Muscle of leg (tissue), 11 donors: ENCODE results near the gene IZUMO1. TPM values are rescaled to one million over a fixed set of nuclear protein-coding genes. Genes with fewer than 3 reads are reported as not detected.
"Not testable (repeated sequence)": the region's sequence is repeated elsewhere in the genome, so short reads cannot be mapped to it uniquely, and the experiment has no call there.

Experiments
- DNase-seq: peaks from one replicate; pipeline ENCODE4 v3.0.0; 2013
- H3K27ac ChIP-seq: one replicate; pipeline ENCODE4 v1.5.1; 2013; ENCODE audit warnings: mild to moderate bottlenecking, low read length, control low read depth
- H3K27me3 ChIP-seq: one replicate; pipeline ENCODE4 v1.6.1; 2013; ENCODE audit warnings: low read length; ENCODE audit not compliant: control insufficient read depth, insufficient read depth
- H3K36me3 ChIP-seq: one replicate; pipeline ENCODE4 v1.6.1; 2013; ENCODE audit warnings: low read length; ENCODE audit not compliant: control insufficient read depth, insufficient read depth
- H3K4me1 ChIP-seq: one replicate; pipeline ENCODE4 v1.6.1; 2013; ENCODE audit warnings: low read length; ENCODE audit not compliant: control insufficient read depth, insufficient read depth
- H3K4me3 ChIP-seq: one replicate; pipeline ENCODE4 v1.5.1; 2013; ENCODE audit warnings: low read length, control low read depth
- H3K9me3 ChIP-seq: replicated peaks from 2 replicates; pipeline ENCODE4 v1.6.1; 2013; ENCODE audit warnings: low read depth, low read length; ENCODE audit not compliant: control insufficient read depth
- WGBS: methylation state at CpG from one replicate; pipeline ENCODE4 v1.1.5; 2013; ENCODE audit warnings: missing lambda C conversion rate; ENCODE audit not compliant: insufficient coverage; 5-methylcytosine and 5-hydroxymethylcytosine counted together
- polyA plus RNA-seq, 8 donors: library from polyadenylated mRNA; unstranded; fragments of 120-200 nt; gene quantifications; one replicate each; pipeline versions ENCODE4 v1.2.1 to v1.2.3, GENCODE V29; 2013; ENCODE audit warnings: inconsistent platforms in 1 of 8, low replicate concordance in 1 of 8; ENCODE audit not compliant: insufficient read length in 8 of 8, insufficient read depth in 1 of 8
- total RNA-seq: library from RNA; stranded (reverse); fragments of 120-200 nt; gene quantifications from one replicate; pipeline ENCODE4 v1.2.4, GENCODE V29; 2013

IZUMO1 gene
- total and polyA plus RNA-seq, 9 donors: 0.04 to 1.1 (median 0.76) TPM

DNA sequence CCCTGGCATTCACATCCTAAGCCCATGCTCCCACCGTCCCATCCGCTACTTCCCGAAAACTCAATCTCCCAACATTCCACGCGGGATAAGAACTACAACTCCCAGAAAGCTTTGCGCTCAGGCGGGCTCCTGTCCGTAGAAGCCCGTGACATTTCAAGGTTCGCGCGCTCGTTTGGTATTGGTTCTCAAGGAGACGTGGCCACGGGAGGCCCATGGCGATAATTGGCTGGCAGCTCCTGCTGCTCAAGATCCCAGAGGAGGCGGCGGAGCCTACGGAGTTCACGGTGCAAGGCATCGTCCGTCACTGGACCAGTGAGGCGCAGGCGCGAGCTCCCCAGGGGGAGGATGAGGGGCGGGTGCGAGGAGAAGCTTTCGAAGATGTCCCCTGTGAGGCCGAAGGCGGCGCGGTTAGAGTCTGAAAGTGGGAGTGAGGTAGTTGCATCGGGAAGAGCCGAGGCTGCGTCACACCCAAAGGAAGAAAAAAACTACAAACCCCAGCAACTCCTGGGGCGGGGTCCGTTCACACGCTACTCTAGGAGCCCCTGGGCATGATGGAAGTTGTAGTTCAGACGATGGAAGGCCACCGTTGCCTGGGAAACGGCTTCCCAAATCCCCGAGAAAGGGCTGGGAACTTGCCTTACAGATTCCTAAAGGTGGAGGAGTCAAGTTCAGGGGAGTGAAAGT lies 26.0 kb downstream of the IZUMO1 start:
- Histone ChIP-seq H3K4me1 (peaks cover 62% of the 10 kb centered on the region), H3K36me3 (peaks cover 23% of the 10 kb centered on the region), H3K4me3 (peak overlapping the region; percentile 63), H3K27ac (peak overlapping the region; percentile 98), H3K27me3 (no peaks in the 10 kb centered on the region), H3K9me3 (no peaks in the 10 kb centered on the region)
- peak; percentile 100 for DNase-seq
- 1% methylated on average over 31 of the region's 42 CpGs for WGBS

DNA sequence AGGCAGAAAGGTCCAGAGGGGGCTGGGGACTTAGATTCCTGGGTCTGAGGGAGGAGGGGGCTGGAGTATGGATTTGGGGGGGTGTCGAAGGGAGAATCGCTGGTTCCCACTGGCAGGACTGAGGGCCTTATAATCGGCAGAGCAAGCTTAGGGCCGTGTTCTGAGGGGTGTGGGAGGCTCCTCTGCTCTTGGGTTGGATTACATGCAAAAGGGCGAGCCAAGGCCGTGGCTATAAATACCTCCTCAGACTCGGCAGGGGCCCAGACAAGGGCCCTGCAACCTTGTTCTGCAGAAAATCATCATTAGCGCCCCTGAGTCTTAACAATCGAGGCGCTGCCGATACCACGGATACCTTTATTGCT lies 26.5 kb downstream of the IZUMO1 start:
- Histone ChIP-seq H3K36me3 (peaks cover 26% of the 10 kb centered on the region), H3K9me3 (no peaks in the 10 kb centered on the region), H3K4me1 (peaks cover 63% of the 10 kb centered on the region), H3K27me3 (no peaks in the 10 kb centered on the region), H3K27ac (peak overlapping the region; percentile 98), H3K4me3 (peak overlapping the region; percentile 63)
- no peak for DNase-seq
- WGBS: 14% methylated on average over 12 of the region's 12 CpGs

DNA sequence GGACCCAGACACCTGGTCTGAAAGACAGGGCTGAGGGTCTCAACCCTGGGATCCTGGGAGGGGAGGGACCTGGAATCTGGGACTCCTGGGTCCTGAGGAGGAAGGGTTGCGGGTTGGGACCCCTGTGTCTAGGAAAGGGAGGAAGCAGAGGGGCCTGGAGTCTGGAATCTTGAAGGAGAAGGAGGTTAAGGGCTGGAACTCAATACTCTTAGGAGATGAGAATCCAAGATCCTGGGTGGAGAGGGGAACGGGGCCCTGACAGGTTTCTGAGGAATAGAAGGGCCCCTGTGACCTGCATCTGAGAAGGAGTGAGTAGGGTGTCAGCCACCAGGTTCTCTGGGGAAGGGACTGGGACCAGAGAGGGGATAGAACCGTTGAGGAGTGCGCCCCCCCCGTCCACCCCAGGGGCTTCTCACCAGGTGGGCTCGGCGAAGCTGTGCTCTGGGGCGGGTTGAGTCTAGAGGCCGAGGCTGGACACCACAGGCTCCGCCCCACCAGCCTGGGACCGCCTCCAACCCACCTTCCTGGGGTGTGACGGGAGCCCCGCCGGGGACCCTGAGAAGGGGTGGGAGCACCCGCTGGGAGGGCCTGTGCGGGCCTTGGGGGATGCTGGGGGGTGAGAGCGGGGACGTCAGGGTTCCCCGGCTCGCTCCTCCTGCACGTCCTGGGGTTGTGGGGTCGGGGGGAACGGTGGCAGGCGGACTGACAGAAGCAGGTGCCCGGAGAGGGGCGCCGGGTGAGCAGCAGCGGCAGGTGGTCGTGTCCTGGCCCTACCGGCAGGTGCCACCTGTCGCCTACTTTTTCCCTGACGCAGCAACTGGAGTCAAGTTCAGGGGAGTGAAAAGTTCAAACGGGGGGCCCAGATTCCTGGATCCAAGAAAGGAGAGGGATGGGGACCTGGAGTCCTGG lies 27.2 kb downstream of the IZUMO1 start, which contains the start of gene MAMSTR:
Gene MAMSTR (minus strand): TSS at position 463 of the 909 bp plus-strand sequence. CDS start 694 bp downstream, outside the sequence.
- H3K4me1 ChIP-seq: peaks cover 66% of the 10 kb centered on the region
- 49% methylated on average over 26 of the region's 33 CpGs for WGBS
- H3K4me3 ChIP-seq: peak within 1 kb of the TSS; percentile 72
- peaks cover 30% of the 10 kb centered on the region for H3K36me3 ChIP-seq
- peak; percentile 87 for DNase-seq
- H3K27ac ChIP-seq: peak within 1 kb of the TSS; percentile 98
- no peaks in the 10 kb centered on the region for H3K9me3 ChIP-seq
- no peaks in the 10 kb centered on the region for H3K27me3 ChIP-seq

DNA sequence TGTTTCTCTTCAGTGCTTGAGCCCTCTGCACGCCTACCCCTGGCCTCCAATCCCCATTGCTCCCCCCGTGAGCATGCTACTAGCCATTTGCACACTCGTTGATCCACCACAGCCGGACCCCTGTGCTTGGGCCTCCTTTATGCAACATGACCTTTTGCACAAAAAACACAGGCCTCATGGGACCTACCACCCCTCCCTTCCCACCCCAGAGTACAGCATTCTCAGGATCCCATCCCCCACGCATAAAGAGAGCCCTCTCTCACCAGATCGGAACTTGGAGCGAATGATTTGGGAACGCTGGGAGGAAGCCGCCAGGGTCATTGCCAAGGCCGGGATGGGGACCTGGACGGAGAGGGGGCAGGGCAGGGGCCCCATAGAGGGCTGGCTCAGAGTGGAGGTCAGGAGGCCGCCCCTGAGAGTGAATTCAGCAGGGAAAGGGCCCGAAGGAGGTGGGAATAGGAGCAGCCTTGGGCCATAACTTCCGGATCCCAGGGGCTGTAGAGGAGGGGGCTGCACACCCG lies 27.9 kb downstream of the IZUMO1 start:
- Histone ChIP-seq H3K36me3 (peaks cover 24% of the 10 kb centered on the region), H3K27me3 (no peaks in the 10 kb centered on the region), H3K27ac (peak overlapping the region; percentile 98), H3K9me3 (no peaks in the 10 kb centered on the region), H3K4me1 (peaks cover 64% of the 10 kb centered on the region), H3K4me3 (peak overlapping the region; percentile 72)
- DNase-seq: peak; percentile 58
- 34% methylated on average over 13 of the region's 15 CpGs for WGBS

DNA sequence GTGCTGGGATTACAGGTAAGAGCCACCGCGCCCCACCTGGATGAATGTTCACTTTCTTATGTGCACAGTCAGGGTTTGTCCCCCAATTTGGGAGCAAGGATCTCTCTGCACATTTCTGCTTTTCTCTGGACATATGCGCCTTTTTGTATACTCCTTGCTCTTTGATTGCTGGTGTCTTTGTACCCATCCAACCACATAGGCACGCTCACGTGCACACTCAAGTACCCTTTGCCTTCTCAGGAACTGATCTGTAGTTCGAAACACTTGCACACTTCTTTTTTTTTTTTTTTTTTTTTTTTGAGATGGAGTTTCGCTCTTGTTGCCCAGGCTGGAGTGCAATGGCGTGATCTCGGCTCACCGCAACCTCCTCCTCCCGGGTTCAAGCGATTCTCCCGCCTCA lies 28.6 kb downstream of the IZUMO1 start:
- peaks cover 29% of the 10 kb centered on the region for H3K36me3 ChIP-seq
- WGBS: 96% methylated on average over 5 of the region's 13 CpGs
- not testable (repeated sequence) for H3K27me3 ChIP-seq, DNase-seq, H3K9me3 ChIP-seq
- H3K4me1 ChIP-seq: peaks cover 71% of the 10 kb centered on the region
- peak overlapping the region; percentile 72 for H3K4me3 ChIP-seq
- H3K27ac ChIP-seq: peak overlapping the region; percentile 98

DNA sequence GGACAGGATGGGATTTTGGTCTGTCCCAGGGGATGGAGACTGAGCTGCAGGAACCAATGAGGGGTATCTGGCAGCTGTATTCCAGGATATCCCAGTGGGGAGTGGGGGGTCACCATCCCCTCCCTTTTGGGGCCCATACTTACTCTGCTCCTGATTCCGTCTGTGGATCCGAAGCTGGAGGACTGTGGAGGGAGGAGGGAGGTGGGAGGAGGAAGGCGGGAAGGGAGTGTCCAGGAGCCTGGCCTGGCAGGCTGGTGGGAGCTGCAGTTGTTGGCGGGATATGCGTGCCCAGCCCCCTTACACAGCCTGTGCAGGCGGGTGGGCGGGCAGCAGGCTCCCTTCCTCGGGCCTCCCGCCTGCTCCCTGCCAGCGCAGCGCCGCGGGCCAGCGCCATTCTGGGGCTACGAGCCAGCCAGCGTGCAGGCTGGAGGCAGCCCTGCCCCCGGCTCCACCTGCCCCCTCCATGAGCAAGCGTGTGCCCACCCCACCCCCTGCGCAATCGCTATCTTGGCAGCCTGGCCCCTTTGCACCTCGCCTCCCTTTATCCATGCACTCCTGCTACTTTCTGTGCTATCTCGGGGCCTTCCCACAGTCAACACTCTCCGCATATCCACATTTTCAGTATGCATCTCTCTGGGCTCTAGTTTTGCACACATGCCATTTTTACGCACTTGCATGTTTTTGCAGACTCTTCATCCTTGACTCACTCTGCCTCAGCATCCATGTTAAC lies 30.0 kb downstream of the IZUMO1 start:
- Histone ChIP-seq H3K36me3 (peaks cover 32% of the 10 kb centered on the region), H3K27me3 (no peaks in the 10 kb centered on the region), H3K4me3 (peak overlapping the region; percentile 76), H3K27ac (peak overlapping the region; percentile 97), H3K9me3 (no peaks in the 10 kb centered on the region), H3K4me1 (peaks cover 75% of the 10 kb centered on the region)
- peak; percentile 94 for DNase-seq
- WGBS: 7% methylated on average over 23 of the region's 24 CpGs

DNA sequence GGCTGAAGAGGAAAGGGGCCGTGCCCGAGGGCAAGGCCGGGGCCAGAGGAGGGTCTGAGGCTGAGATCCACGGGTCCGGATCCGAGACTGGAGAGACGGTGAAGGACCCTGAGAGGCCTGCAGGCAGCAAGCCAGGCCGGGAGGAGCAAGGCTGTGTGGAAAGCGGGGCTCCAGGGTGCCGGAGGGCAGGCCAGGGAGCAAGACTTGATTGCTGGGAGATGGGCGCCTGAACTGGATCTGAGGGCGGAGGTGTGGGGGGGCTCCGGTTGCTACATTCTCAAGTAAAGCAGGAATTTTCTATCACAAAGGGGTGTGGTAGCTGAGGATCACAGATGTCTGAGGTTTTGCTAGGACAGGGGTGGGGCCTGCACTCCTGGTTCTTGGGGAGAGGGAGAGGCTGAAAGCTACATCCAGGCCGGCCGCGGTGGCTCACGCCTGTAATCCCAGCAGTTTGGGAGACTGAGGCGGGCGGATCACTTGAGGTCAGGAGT lies 31.0 kb downstream of the IZUMO1 start:
- Histone ChIP-seq H3K36me3 (peaks cover 29% of the 10 kb centered on the region), H3K9me3 (peaks cover 7% of the 10 kb centered on the region), H3K27me3 (no peaks in the 10 kb centered on the region), H3K27ac (peak overlapping the region; percentile 97), H3K4me1 (peaks cover 70% of the 10 kb centered on the region), H3K4me3 (peak overlapping the region; percentile 76)
- 27% methylated on average over 16 of the region's 19 CpGs for WGBS
- DNase-seq: peak; percentile 76

DNA sequence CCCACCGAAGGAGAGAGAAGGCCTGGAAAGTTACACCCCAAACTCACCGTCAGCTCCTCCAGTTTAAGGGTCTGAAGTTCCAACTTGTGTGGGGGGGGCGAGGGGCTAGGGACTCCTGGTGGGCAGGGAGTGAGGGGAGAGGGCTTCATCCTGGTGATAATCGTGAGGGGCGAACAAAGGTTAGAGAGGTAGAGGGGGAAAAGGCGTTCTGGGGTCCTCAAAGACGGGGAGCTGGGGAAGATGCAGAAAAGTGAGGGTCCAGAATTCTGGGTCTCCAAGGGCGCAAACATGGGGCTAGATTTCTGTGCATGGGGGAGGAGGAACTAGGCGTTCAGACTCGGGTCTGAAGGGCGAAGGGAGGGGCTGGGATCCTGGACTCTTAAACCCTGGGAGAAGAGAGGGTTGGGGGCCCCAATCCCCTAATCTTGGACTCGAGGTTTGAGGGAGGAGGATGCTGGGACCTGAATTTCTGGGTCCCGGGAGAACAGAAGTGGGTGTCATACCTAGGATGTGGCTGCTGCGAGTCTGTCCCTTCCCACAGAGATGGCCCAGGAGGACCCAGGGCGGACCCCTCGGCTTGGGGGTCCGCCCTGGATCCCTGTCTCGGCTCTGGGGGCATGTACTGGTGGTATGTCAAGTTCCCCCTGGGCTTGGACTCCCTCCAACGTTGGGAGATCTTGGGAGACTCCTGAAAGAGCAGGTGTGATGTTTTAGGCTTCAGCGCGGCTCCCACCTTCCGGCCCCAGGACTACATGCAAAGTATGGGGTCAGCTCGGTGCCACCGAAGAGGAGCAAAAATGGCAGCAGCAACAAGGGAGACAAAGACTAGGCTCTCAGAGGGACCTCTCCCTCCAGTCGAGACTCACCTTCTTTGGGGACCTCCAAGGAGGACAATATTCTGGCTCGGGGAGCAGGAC lies 31.7 kb downstream of the IZUMO1 start:
- peak; percentile 59 for DNase-seq
- peak overlapping the region; percentile 76 for H3K4me3 ChIP-seq
- H3K27ac ChIP-seq: peak overlapping the region; percentile 97
- H3K9me3 ChIP-seq: peaks cover 7% of the 10 kb centered on the region
- WGBS: 35% methylated on average over 20 of the region's 26 CpGs
- no peaks in the 10 kb centered on the region for H3K27me3 ChIP-seq
- H3K4me1 ChIP-seq: peaks cover 65% of the 10 kb centered on the region
- peaks cover 29% of the 10 kb centered on the region for H3K36me3 ChIP-seq
